Glutamatergic neuron (in vitro differentiated cells): ENCODE measurements around the gene DISC1. TPM values are rescaled to one million over a fixed set of nuclear protein-coding genes. Genes with fewer than 3 reads are reported as not detected.
"Not testable (repeated sequence)": the region's sequence is repeated elsewhere in the genome, so short reads cannot be mapped to it uniquely, and the experiment has no call there.

Experiments
- DNase-seq: peaks from one replicate; pipeline ENCODE4 v3.0.0; 2022
- H3K27ac Mint-ChIP-seq: one replicate; pipeline ENCODE4 v1.8.0; 2020; ENCODE audit warnings: mild to moderate bottlenecking, mixed read lengths, inconsistent platforms; ENCODE audit not compliant: unreplicated experiment
- H3K27me3 Mint-ChIP-seq: one replicate; pipeline ENCODE4 v1.8.0; 2020; ENCODE audit warnings: mild to moderate bottlenecking, moderate library complexity, mixed read lengths, inconsistent platforms; ENCODE audit not compliant: unreplicated experiment
- H3K36me3 Mint-ChIP-seq: one replicate; pipeline ENCODE4 v1.8.0; 2020; ENCODE audit warnings: mild to moderate bottlenecking, mixed read lengths, inconsistent platforms; ENCODE audit not compliant: unreplicated experiment
- H3K4me1 Mint-ChIP-seq: one replicate; pipeline ENCODE4 v1.8.0; 2020; ENCODE audit warnings: mild to moderate bottlenecking, low read depth, mixed read lengths, inconsistent platforms; ENCODE audit not compliant: unreplicated experiment
- H3K4me3 Mint-ChIP-seq: one replicate; pipeline ENCODE4 v1.8.0; 2020; ENCODE audit warnings: mild to moderate bottlenecking, mixed read lengths, inconsistent platforms; ENCODE audit not compliant: unreplicated experiment
- H3K9me3 Mint-ChIP-seq: one replicate; pipeline ENCODE4 v1.8.0; 2020; ENCODE audit warnings: mild to moderate bottlenecking, moderate library complexity, mixed read lengths, inconsistent platforms; ENCODE audit not compliant: unreplicated experiment
- CTCF ChIP-seq: fragments of 200-600 bp; sonication (generic); IDR thresholded peaks from one replicate; pipeline ENCODE4 v1.5.0; 2021; ENCODE audit not compliant: partially characterized antibody, unreplicated experiment
- total RNA-seq: library from RNA; stranded (reverse); fragmentation: NEBNext Ultra II Directional; extraction: Animal tissue kit (Norgen Biotek cat#: 25700); gene quantifications from one replicate; pipeline ENCODE4 v1.2.1, GENCODE V29; 2021; ENCODE audit not compliant: unreplicated experiment

The DISC1 gene
- total RNA-seq, 1 donor from 2014 or later: 9.1 TPM

GRCh38 chr1:231619257-231619634 is 7.3 kb upstream of the DISC1 start:
- Mint-ChIP-seq H3K27ac (no peak overlapping the region), H3K9me3 (peaks cover 3% of the 10 kb centered on the region), H3K36me3 (no peaks in the 10 kb centered on the region), H3K4me3 (no peak overlapping the region), H3K27me3 (peaks cover 2% of the 10 kb centered on the region), H3K4me1 (no peaks in the 10 kb centered on the region)
- DNase-seq: no peak
- TF ChIP-seq CTCF: no peak

GRCh38 chr1:231625042-231625441 is 1.5 kb upstream of the DISC1 start:
- H3K27ac Mint-ChIP-seq, H3K36me3 Mint-ChIP-seq, DNase-seq, H3K4me3 Mint-ChIP-seq, H3K27me3 Mint-ChIP-seq, H3K4me1 Mint-ChIP-seq, H3K9me3 Mint-ChIP-seq: not testable (repeated sequence)

GRCh38 chr1:231625975-231626534 is 535 bp upstream of the DISC1 start:
- Mint-ChIP-seq H3K4me1 (no peaks in the 10 kb centered on the region), H3K27me3 (peaks cover 6% of the 10 kb centered on the region), H3K4me3 (peak overlapping the region; percentile 90), H3K27ac (no peak overlapping the region), H3K36me3 (no peaks in the 10 kb centered on the region), H3K9me3 (peaks cover 5% of the 10 kb centered on the region)
- DNase-seq: no peak
- no peak for TF ChIP-seq CTCF

GRCh38 chr1:231626951-231627614 is 493 bp downstream of the DISC1 start:
- Mint-ChIP-seq H3K27me3 (peaks cover 6% of the 10 kb centered on the region), H3K36me3 (no peaks in the 10 kb centered on the region), H3K9me3 (peaks cover 5% of the 10 kb centered on the region), H3K4me1 (no peaks in the 10 kb centered on the region), H3K27ac (no peak overlapping the region), H3K4me3 (peak overlapping the region; percentile 87)
- DNase-seq: peak; percentile 64
- TF ChIP-seq CTCF: no peak

- peaks cover 3% of the 10 kb centered on the region for H3K9me3 Mint-ChIP-seq
- no peaks in the 10 kb centered on the region for H3K36me3 Mint-ChIP-seq
- no peak for TF ChIP-seq CTCF
- no peak overlapping the region for H3K4me3 Mint-ChIP-seq
- DNase-seq: no peak
- H3K27ac Mint-ChIP-seq: no peak overlapping the region
- no peaks in the 10 kb centered on the region for H3K4me1 Mint-ChIP-seq
- H3K27me3 Mint-ChIP-seq: peaks cover 6% of the 10 kb centered on the region
Measured at GRCh38 chr1:231628207-231628876, 1.8 kb downstream of the DISC1 start.
